Stromal cell of bone marrow (primary cell): Measurements from ENCODE around the gene WASHC4.

ENCODE experiments used
- DNase-seq: peaks from one replicate; pipeline ENCODE4 v3.0.0-alpha.2; 2012; ENCODE audit warnings: low read depth

Gene WASHC4

DNA sequence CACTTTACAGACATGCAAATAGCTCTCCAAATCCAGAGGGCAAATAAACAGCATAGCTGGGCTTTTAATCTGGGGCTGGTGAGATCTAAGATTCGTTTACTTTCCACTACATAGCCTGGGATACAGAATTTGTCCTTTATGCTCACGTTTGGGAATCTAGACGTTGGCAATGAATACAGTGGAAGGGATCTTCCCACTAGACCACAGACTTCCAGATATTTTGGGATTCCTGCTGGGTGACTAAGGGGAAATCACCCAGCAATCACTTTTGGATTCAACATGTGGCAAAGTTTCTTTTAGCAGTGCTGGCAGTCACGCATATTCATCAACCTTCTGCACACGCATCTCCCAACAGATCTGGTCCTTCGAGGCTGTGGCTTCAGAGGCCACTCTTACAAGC is 104.9 kb downstream of the WASHC4 start:
- peak; percentile 87 for DNase-seq

DNA sequence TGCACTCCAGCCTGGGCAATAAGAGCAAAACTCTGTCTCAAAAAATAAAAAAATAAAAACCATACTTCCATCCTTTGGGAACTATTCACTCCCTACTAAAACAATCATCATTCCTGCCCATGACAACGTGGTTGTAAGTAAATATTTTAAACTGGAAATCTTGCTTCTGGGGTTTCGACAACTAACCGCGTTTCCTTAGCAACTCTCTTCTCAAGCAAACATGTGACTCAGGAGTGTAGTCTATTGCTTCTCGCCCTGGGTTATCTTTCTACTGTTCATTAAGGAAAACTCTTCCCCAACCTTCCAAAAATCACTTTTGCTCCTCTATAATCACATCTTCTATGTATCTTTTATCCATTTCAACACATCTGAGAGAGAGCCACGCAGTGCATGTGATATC is 106.6 kb downstream of the WASHC4 start:
- DNase-seq = peak; percentile 95

DNA sequence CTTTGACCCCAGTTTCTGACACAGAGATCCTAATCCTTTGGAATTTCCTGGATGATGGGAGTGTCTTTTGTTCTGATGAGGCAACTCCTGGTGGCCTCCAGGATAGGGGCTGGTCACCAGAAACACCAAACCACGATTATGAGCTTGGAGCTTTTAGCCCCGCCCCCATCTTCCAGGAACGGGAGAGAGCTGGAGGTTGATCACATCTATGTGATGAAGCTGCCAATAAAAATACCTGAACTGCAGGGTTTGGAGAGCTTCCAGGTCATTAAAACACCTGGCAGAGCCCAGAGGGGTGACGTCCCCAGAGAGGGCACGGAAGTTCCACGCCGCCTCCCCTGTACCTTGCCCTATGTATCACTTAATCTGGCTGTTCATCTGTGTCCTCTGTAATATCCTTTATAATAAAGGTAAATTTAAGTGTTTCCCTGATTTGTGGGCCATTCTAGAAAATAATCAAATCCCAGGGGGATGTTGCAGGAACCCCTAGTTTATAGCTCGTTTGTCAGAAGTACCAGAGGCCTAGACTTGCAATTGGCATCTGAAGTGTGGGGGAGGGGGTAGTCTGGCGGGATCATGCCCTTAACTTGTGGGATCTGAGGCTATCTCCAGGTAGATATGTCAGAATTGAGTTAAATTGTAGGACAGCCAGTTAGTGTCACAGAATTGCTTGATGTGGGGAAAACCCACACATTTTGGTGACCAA is 107.3 kb downstream of the WASHC4 start:
- peak; percentile 64 for DNase-seq

DNA sequence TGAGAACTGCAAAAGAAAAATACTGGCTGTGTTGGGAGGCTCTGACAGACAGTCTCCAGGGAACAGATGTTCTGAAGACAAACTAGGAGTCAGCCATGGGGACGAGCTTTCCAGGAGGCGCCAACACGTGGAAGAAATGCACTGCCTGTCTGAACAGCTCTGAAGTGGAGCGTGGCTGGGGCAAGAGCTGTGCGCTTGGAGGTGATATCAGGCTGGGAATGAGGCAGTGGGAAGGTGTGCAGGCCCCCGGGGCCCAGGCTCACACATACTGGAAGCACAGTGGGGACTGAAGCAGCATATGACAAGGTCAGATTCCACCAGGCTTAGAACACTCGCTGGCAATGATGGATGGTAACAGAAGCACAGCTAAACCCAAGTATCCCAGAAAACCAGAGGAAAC is 110.9 kb downstream of the WASHC4 start:
- DNase-seq = no peak
